Stimulated activated CD4-positive, alpha-beta T cell treated with anti-CD3 and anti-CD28 coated beads, TNF-alpha, amount 100 ng/mL, for 4 hours (primary cell): Measurements from ENCODE around the gene GRM4.

Experiments used
- DNase-seq, 3 experiments: peaks; one replicate each; pipeline ENCODE4 v3.0.0-alpha.2; 2020; ENCODE audit warnings: low read depth in 3 of 3

GRM4 gene

GRCh38 chr6:33980176-33981175, 165.4 kb downstream of the GRM4 start:
- DNase-seq: no peak

GRCh38 chr6:33979750-33980149, 166.1 kb downstream of the GRM4 start:
- DNase-seq: no peak

- no peak for DNase-seq
Observed at GRCh38 chr6:33978412-33979150, 167.3 kb downstream of the GRM4 start.

GRCh38 chr6:33977606-33978411, 168.1 kb downstream of the GRM4 start:
- no peak for DNase-seq

GRCh38 chr6:33976437-33977360, 169.2 kb downstream of the GRM4 start:
- DNase-seq: no peak

GRCh38 chr6:33975661-33976436, 170.0 kb downstream of the GRM4 start:
- no peak for DNase-seq

- no peak for DNase-seq
Observed at GRCh38 chr6:33974471-33974870, 171.4 kb downstream of the GRM4 start.

- DNase-seq: no peak
Observed at GRCh38 chr6:33974030-33974429, 171.9 kb downstream of the GRM4 start.

- DNase-seq: no peak
Observed at GRCh38 chr6:33971580-33971979, 174.3 kb downstream of the GRM4 start.
